Stimulated activated CD4-positive, alpha-beta T cell treated with anti-CD3 and anti-CD28 coated beads, Interleukin-12 subunit alpha, Interleukin-12 subunit beta, amount 100 ng/mL, for 48 hours (primary cell): ENCODE data around the gene PHOSPHO1.

Source experiments
- DNase-seq, 3 donors: peaks; one replicate each; pipeline ENCODE4 v3.0.0-alpha.2; 2020; ENCODE audit warnings: low read depth in 2 of 3, low spot score in 1 of 3

The PHOSPHO1 gene

DNA sequence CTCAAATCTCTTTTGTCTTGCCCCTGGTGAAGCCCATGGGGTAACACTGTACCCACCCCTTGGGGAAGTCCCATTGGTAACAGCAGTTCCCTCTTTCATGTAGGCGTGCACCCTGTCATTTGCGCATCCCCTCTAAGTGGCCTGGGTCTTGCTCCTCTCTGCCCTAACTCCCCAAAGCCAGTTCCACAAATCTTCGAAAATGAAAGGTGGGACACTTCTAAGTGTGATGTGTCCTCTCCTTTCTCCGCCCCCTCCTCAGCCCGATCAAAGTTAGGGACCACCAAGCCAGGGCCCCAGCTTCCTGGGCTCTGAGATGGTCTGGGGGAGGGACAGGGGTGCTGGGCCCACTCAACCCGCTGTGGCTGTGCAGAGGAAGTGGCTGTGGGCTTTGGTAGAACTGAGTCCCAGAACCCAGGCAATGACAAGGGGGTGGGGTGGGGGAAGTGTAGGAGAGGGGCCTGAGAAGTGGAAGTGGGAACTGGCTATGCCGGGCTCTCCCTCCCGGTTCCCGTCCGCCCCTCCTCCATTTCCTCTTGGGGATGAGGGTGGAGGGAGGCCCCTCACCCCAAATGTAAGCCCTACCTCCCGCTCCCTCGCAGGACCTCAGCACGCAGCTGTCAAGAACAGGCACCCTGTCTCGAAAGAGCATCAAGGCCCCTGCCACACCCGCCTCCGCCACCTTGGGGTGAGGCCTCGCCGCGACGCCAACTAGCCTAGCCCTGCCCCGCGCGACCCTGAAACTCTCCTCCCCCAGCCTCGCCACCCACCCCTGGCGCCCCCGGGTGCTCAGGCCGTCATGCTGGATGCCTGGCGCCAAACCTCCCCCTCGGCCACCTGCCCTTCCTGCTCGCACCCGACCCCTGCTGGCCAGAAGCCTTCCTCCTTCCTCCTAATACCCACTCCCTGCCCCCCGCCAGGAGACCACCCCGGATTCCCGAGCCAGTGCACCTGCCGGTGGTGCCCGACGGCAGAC is 11.4 kb downstream of the PHOSPHO1 start:
- no peak for DNase-seq

- no peak for DNase-seq
Observed at GRCh38 chr17:49217651-49218413, 12.8 kb downstream of the PHOSPHO1 start.

GRCh38 chr17:49216953-49217650 is 13.5 kb downstream of the PHOSPHO1 start:
- DNase-seq: no peak

DNA sequence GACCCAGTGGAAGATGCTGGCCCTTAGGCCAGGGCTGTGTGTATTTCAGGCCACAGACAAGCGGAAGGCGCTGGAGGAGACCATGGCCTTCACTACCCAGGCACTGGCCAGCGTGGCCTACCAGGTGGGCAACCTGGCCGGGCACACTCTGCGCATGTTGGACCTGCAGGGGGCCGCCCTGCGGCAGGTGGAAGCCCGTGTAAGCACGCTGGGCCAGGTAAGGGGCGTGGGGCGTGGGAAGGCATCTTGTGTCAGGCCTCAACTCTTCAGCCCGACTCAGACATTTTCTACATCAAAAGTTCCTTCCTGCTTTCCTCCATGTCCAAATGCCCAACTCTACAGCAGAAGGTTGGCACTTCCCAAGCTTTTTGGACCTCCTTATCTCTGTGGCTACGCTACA is 14.1 kb downstream of the PHOSPHO1 start:
- no peak for DNase-seq

DNA sequence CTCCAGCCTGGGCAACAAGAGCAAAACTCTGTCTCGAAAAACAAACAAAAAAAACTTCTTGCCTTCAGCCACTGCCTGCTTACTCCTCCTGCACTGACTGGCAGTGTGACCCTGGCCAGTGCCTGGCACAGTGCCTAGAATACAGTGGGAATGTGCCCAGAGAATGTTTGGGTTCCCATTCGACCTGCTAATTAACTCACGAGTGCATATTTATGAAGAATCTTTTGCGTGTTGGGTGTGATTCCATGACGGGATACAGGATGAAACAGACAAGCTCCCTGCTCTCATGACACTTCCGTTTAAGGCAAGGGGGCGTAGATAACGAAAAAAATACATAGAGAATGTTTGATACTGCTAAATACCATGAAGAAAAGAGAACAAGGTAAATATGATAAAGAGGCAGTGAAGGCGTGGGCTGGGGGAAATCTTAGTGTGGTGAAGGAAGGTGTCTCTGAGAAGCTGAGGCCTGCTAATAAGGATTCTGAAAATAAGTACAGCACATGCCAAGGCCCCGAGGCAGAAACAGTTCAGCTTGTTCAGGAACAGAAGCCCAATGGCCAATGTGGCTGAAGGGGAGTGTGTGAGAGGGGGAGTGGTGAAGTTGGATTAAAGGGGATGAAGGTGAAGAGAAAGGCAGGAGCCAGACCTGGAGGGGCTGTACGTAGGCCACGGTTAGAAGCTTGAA is 15.8 kb downstream of the PHOSPHO1 start:
- DNase-seq: no peak

GRCh38 chr17:49213847-49214246 is 16.7 kb downstream of the PHOSPHO1 start:
- no peak for DNase-seq

- no peak for DNase-seq
Observed at GRCh38 chr17:49213399-49213798, 17.2 kb downstream of the PHOSPHO1 start.

DNA sequence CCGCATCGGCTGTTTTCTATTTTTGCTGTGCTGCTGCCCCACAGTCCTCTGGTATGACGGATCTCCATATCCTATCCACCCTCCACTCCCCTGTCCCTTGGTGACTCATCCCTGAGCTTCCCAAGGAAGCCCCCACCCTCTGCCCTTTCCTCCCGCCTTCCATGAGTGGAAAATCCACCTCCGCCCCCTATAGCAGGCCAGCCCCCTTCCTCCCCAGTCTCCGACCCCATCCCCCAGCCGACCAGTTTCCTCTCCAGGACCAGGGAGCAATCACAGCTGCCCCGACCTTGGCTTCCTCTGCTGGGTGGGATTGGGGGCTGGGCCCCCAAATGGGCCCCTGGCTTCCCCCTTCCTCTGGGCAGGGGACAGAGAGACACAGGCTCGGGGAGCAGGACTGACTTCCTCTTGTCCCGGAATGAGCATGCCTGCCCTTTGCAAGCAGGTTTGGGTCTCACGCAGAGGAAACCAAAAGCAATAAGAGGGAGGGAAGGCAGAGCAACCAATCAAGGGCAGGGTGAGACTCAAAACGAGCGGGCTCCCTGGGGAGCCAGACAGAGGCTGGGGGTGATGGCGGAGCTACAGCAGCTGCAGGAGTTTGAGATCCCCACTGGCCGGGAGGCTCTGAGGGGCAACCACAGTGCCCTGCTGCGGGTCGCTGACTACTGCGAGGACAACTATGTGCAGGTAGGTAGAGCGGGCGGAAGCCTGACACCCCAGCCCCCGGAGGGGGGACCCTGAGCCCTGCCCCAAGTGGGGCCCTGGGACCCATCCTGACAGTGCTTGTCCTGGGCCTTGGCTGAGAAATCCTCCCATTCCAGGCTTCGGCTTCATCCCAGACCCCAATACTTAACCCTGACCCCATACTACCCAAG is 20.2 kb downstream of the PHOSPHO1 start, which contains the start of the genes ABI3 and GNGT2:
Gene ABI3, plus strand, starts transcription at position 550 of the 872 bp plus-strand sequence. Its CDS starts 18 bp downstream, at position 568.
Gene GNGT2, minus strand, starts transcription at position 417 of the 872 bp plus-strand sequence. CDS start 3,152 bp downstream, outside the sequence.
- peak in 2 of 3 donors; percentile 50 to 59 for DNase-seq

GRCh38 chr17:49209061-49209571 is 21.5 kb downstream of the PHOSPHO1 start:
- DNase-seq: no peak

GRCh38 chr17:49204516-49204915 is 26.1 kb downstream of the PHOSPHO1 start:
- DNase-seq: no peak

- no peak for DNase-seq
Observed at GRCh38 chr17:49203796-49204195, 26.8 kb downstream of the PHOSPHO1 start.

- DNase-seq: no peak
Observed at GRCh38 chr17:49201481-49201927, 29.1 kb downstream of the PHOSPHO1 start.

GRCh38 chr17:49200423-49201083 is 30.0 kb downstream of the PHOSPHO1 start:
- DNase-seq: no peak

GRCh38 chr17:49198211-49198610 is 32.4 kb downstream of the PHOSPHO1 start:
- DNase-seq: no peak

GRCh38 chr17:49197346-49197998 is 33.1 kb downstream of the PHOSPHO1 start:
- DNase-seq: no peak

DNA sequence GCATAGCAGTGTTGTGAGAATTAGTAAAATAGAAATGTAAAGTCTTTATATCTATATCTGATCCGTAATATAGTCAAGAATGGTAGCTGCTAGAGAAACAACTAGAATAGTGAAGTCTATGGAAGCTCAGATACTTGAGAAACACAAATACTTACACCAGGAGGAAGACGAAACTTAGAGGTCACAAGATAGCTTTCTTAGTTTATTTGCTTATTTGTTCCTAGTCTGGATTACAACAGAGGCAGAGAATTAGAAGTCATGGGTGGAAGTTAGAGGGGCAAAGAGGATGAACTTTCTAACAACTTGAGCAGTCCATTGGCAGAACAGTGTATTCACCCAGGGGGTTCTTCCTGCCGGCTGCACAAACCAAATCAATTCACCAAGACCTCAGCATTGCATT is 34.1 kb downstream of the PHOSPHO1 start:
- DNase-seq: no peak

DNA sequence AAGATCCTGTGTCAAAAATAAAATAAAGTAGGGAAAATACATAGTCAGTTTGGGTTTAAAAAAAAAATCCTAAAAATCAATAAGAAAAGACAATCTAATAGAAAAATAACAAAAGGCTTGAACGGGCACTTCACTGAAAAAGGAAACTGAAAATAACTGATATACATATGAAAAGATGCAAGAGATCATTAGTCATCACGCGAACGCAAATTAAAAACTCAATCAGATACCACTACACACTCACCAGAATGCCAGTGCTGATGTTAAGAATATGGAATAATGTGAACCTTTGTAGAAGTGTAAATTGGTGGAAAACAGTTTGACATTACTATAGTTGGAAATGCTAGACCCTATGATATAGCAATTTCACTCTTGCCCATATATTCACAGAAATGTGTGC is 34.8 kb downstream of the PHOSPHO1 start:
- DNase-seq: no peak

DNA sequence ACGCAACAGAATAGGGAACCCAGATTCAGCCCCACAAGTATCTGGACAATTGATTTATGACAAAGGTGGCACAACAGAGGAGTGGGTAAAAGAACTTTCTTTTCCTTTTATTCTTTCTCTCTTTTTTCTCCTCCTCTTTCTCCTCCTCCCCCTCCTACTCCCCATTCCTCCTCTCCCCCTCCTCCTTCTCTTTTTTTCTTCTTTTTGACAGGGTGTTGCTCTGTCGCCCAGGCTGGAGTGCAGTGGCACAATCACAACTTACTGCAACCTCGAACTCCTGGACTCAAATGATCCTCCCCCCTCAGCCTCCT is 36.3 kb downstream of the PHOSPHO1 start:
- DNase-seq: no peak
